ENCODE measurements around the gene DNASE1L2.

Gene DNASE1L2

GRCh38 chr16:2229632-2230250, 6.5 kb upstream of the DNASE1L2 start:
- peaks cover 9% of the 10 kb centered on the region for H3K36me3 Mint-ChIP-seq
- H3K27me3 Mint-ChIP-seq = no peaks in the 10 kb centered on the region
- no peak overlapping the region for H3K27ac Mint-ChIP-seq
- no peaks in the 10 kb centered on the region for H3K9me3 Mint-ChIP-seq
- peaks cover 10% of the 10 kb centered on the region for H3K4me1 Mint-ChIP-seq
- H3K4me3 Mint-ChIP-seq = no peak overlapping the region

- Mint-ChIP-seq H3K4me1 (peaks cover 6% of the 10 kb centered on the region), H3K36me3 (peaks cover 9% of the 10 kb centered on the region), H3K27ac (no peak overlapping the region), H3K9me3 (no peaks in the 10 kb centered on the region), H3K4me3 (no peak overlapping the region), H3K27me3 (no peaks in the 10 kb centered on the region)
Observed at GRCh38 chr16:2230376-2230775, 5.9 kb upstream of the DNASE1L2 start.

GRCh38 chr16:2231016-2231931, 5.0 kb upstream of the DNASE1L2 start:
- H3K4me1 Mint-ChIP-seq = peaks cover 6% of the 10 kb centered on the region
- no peak overlapping the region for H3K4me3 Mint-ChIP-seq
- H3K27ac Mint-ChIP-seq = no peak overlapping the region
- H3K27me3 Mint-ChIP-seq = no peaks in the 10 kb centered on the region
- peaks cover 9% of the 10 kb centered on the region for H3K36me3 Mint-ChIP-seq
- no peaks in the 10 kb centered on the region for H3K9me3 Mint-ChIP-seq

- Mint-ChIP-seq H3K27me3 (no peaks in the 10 kb centered on the region), H3K27ac (no peak overlapping the region), H3K4me1 (no peaks in the 10 kb centered on the region), H3K36me3 (peaks cover 7% of the 10 kb centered on the region), H3K4me3 (no peak overlapping the region), H3K9me3 (no peaks in the 10 kb centered on the region)
Observed at GRCh38 chr16:2232094-2232990, 3.9 kb upstream of the DNASE1L2 start.

GRCh38 chr16:2233046-2233775, 3.0 kb upstream of the DNASE1L2 start:
- Mint-ChIP-seq H3K4me1 (no peaks in the 10 kb centered on the region), H3K27ac (no peak overlapping the region), H3K4me3 (no peak overlapping the region), H3K36me3 (peaks cover 7% of the 10 kb centered on the region), H3K27me3 (no peaks in the 10 kb centered on the region), H3K9me3 (no peaks in the 10 kb centered on the region)

- H3K27me3 Mint-ChIP-seq = no peaks in the 10 kb centered on the region
- peaks cover 7% of the 10 kb centered on the region for H3K36me3 Mint-ChIP-seq
- H3K4me1 Mint-ChIP-seq = no peaks in the 10 kb centered on the region
- no peak overlapping the region for H3K4me3 Mint-ChIP-seq
- H3K27ac Mint-ChIP-seq = no peak overlapping the region
- no peaks in the 10 kb centered on the region for H3K9me3 Mint-ChIP-seq
Observed at GRCh38 chr16:2233872-2234812, 2.1 kb upstream of the DNASE1L2 start.

- Mint-ChIP-seq H3K36me3 (peaks cover 5% of the 10 kb centered on the region), H3K4me1 (no peaks in the 10 kb centered on the region), H3K9me3 (no peaks in the 10 kb centered on the region), H3K27me3 (no peaks in the 10 kb centered on the region), H3K27ac (no peak overlapping the region), H3K4me3 (no peak overlapping the region)
Observed at GRCh38 chr16:2234813-2235170, 1.5 kb upstream of the DNASE1L2 start.

GRCh38 chr16:2235234-2235651, 1.0 kb upstream of the DNASE1L2 start:
- no peak overlapping the region for H3K4me3 Mint-ChIP-seq
- no peaks in the 10 kb centered on the region for H3K27me3 Mint-ChIP-seq
- H3K27ac Mint-ChIP-seq = no peak overlapping the region
- H3K36me3 Mint-ChIP-seq = peaks cover 3% of the 10 kb centered on the region
- no peaks in the 10 kb centered on the region for H3K4me1 Mint-ChIP-seq
- H3K9me3 Mint-ChIP-seq = no peaks in the 10 kb centered on the region

GRCh38 chr16:2235695-2236336, 428 bp upstream of the DNASE1L2 start:
- Mint-ChIP-seq H3K27ac (no peak overlapping the region), H3K27me3 (no peaks in the 10 kb centered on the region), H3K4me3 (no peak overlapping the region), H3K36me3 (peaks cover 3% of the 10 kb centered on the region), H3K9me3 (no peaks in the 10 kb centered on the region), H3K4me1 (no peaks in the 10 kb centered on the region)

GRCh38 chr16:2237102-2237482, 848 bp downstream of the DNASE1L2 start:
- no peaks in the 10 kb centered on the region for H3K27me3 Mint-ChIP-seq
- no peak overlapping the region for H3K27ac Mint-ChIP-seq
- H3K4me3 Mint-ChIP-seq = no peak overlapping the region
- no peaks in the 10 kb centered on the region for H3K4me1 Mint-ChIP-seq
- peaks cover 3% of the 10 kb centered on the region for H3K36me3 Mint-ChIP-seq
- H3K9me3 Mint-ChIP-seq = no peaks in the 10 kb centered on the region

GRCh38 chr16:2237493-2238149, 1.4 kb downstream of the DNASE1L2 start:
- Mint-ChIP-seq H3K36me3 (peaks cover 5% of the 10 kb centered on the region), H3K9me3 (no peaks in the 10 kb centered on the region), H3K27ac (no peak overlapping the region), H3K4me1 (no peaks in the 10 kb centered on the region), H3K4me3 (no peak overlapping the region), H3K27me3 (no peaks in the 10 kb centered on the region)

- no peak overlapping the region for H3K27ac Mint-ChIP-seq
- peaks cover 5% of the 10 kb centered on the region for H3K36me3 Mint-ChIP-seq
- no peaks in the 10 kb centered on the region for H3K27me3 Mint-ChIP-seq
- no peak overlapping the region for H3K4me3 Mint-ChIP-seq
- H3K9me3 Mint-ChIP-seq = no peaks in the 10 kb centered on the region
- H3K4me1 Mint-ChIP-seq = no peaks in the 10 kb centered on the region
Observed at GRCh38 chr16:2238150-2238837, 2.0 kb downstream of the DNASE1L2 start.

Measured in activated naive CD4-positive, alpha-beta T cell treated with anti-CD3 and anti-CD28 coated beads, Interleukin-2, amount 50 U/mL, for 24 hours (primary cell).